Keratinocyte (primary cell): ENCODE data around the gene MICOS13. TPM values are rescaled to one million over a fixed set of nuclear protein-coding genes. Genes with fewer than 3 reads are reported as not detected.

Experiments
- DNase-seq: peaks from one replicate; pipeline ENCODE4 v3.0.0-alpha.2; 2011; ENCODE audit warnings: low read depth, missing footprints, low spot score
- FAIRE-seq: peaks from 2 replicates; lab custom pipeline; 2011; peaks lifted over from hg19 to GRCh38; lab: Jason Lieb, UNC
- H2AFZ ChIP-seq: 2 replicates; pipeline ENCODE4 v1.6.0; 2012; ENCODE audit warnings: low read length, control low read depth, inconsistent platforms; ENCODE audit not compliant: control insufficient read depth
- H3K27ac ChIP-seq: 2 replicates; pipeline ENCODE4 v1.5.1; 2011; ENCODE audit warnings: low read length; ENCODE audit not compliant: control insufficient read depth, insufficient read depth
- H3K27me3 ChIP-seq: 3 replicates; pipeline ENCODE4 v1.6.0; 2011; ENCODE audit warnings: low read length; ENCODE audit not compliant: control insufficient read depth, insufficient read depth; ENCODE audit errors: extremely low read depth
- H3K36me3 ChIP-seq, 2 experiments: 2 replicates in 1 of 2; 3 replicates in 1 of 2; pipeline ENCODE4 v1.5.1; 2011; ENCODE audit warnings: low read length in 2 of 2, mild to moderate bottlenecking in 1 of 2; ENCODE audit not compliant: control insufficient read depth in 2 of 2, insufficient read depth in 2 of 2; ENCODE audit errors: extremely low read depth in 1 of 2
- H3K4me1 ChIP-seq: 3 replicates; pipeline ENCODE4 v1.5.1; 2011; ENCODE audit warnings: low read length; ENCODE audit not compliant: control insufficient read depth, insufficient read depth; ENCODE audit errors: extremely low read depth
- H3K4me2 ChIP-seq: 3 replicates; pipeline ENCODE4 v1.6.0; 2011; ENCODE audit warnings: low read depth, low read length; ENCODE audit not compliant: control insufficient read depth, insufficient read depth; ENCODE audit errors: extremely low read depth
- H3K4me3 ChIP-seq, 3 experiments: fragments of 200-600 bp in 1 of 3; sonication (generic) in 1 of 3; 2 replicates in 2 of 3; 3 replicates in 1 of 3; pipeline ENCODE4 v1.5.1; 2011 to 2016; ENCODE audit warnings: low read length in 3 of 3, mild to moderate bottlenecking in 3 of 3, control low read depth in 2 of 3, inconsistent platforms in 1 of 3, low read depth in 1 of 3, mixed read lengths in 1 of 3, mixed run types in 1 of 3, moderate library complexity in 1 of 3; ENCODE audit not compliant: control insufficient read depth in 2 of 3, insufficient read depth in 2 of 3; ENCODE audit errors: extremely low read depth in 1 of 3
- H3K79me2 ChIP-seq: 2 replicates; pipeline ENCODE4 v1.6.0; 2012; ENCODE audit warnings: low read length; ENCODE audit not compliant: control insufficient read depth, insufficient read depth
- H3K9ac ChIP-seq: 3 replicates; pipeline ENCODE4 v1.6.0; 2011; ENCODE audit warnings: low read length; ENCODE audit not compliant: control insufficient read depth, insufficient read depth; ENCODE audit errors: extremely low read depth
- H3K9me1 ChIP-seq: 3 replicates; pipeline ENCODE4 v1.6.0; 2011; ENCODE audit warnings: low read length; ENCODE audit not compliant: control insufficient read depth, insufficient read depth; ENCODE audit errors: extremely low read depth
- H3K9me3 ChIP-seq: 2 replicates; pipeline ENCODE4 v1.5.1; 2012; ENCODE audit warnings: low read depth, low read length; ENCODE audit not compliant: control insufficient read depth
- H4K20me1 ChIP-seq: 3 replicates; pipeline ENCODE4 v1.6.0; 2011; ENCODE audit warnings: low read length; ENCODE audit not compliant: control insufficient read depth, insufficient read depth; ENCODE audit errors: extremely low read depth
- EZH2 ChIP-seq: IDR thresholded peaks from one replicate; pipeline ENCODE4 v1.6.1; 2012; ENCODE audit warnings: inconsistent platforms, mild to moderate bottlenecking, low read length, moderate library complexity
- dilution Hi-C: fragments of 300-500 bp; cut with MboI; formaldehyde crosslinking; loops from one replicate; pipeline ENCODE4 v1.7.0; 2020; ENCODE audit warnings: low sequenced_read_pairs; ENCODE audit not compliant: extremely low pct_ligation_motif_present
- polyA plus RNA-seq, 5 experiments: library from polyadenylated mRNA; depleted of rRNA in 3 of 5; stranded (reverse) in 3 of 5; stranded (forward) in 1 of 5; unstranded in 1 of 5; fragments of >200 nt; gene quantifications; 1 replicate in 1 of 5; 2 replicates in 3 of 5; 3 replicates in 1 of 5; pipeline versions ENCODE4 v1.2.1 to v1.2.3, GENCODE V29; 2011 to 2012; ENCODE audit warnings: missing spikeins in 2 of 5, low read depth in 1 of 5, low replicate concordance in 1 of 5
- TF ChIP-seq, protein P1 (sequence below), 3 experiments: IDR thresholded peaks in 1 of 3; conservative IDR thresholded peaks in 1 of 3; optimal IDR thresholded peaks in 1 of 3; 2 replicates in 2 of 3; 3 replicates in 1 of 3; pipeline versions ENCODE3 to v1.5.1; 2011; ENCODE audit warnings: low read length in 3 of 3, mild to moderate bottlenecking in 3 of 3, moderate library complexity in 2 of 3, control low read depth in 1 of 3, inconsistent platforms in 1 of 3; ENCODE audit not compliant: insufficient read depth in 2 of 3; ENCODE audit errors: extremely low read depth in 1 of 3

The MICOS13 gene
- polyA plus RNA-seq, 1 donor (not counting 4 experiments of a cell fraction or from before 2014, with no cell fraction given) = 35.2 TPM

- peaks cover 17 to 35% of the 10 kb centered on the region in 2 experiments for H3K36me3 ChIP-seq
- H3K4me3 ChIP-seq = peak overlapping the region in 1 of 3 experiments; percentile 91
- no peak for TF ChIP-seq EZH2
- TF ChIP-seq, protein P1, sequence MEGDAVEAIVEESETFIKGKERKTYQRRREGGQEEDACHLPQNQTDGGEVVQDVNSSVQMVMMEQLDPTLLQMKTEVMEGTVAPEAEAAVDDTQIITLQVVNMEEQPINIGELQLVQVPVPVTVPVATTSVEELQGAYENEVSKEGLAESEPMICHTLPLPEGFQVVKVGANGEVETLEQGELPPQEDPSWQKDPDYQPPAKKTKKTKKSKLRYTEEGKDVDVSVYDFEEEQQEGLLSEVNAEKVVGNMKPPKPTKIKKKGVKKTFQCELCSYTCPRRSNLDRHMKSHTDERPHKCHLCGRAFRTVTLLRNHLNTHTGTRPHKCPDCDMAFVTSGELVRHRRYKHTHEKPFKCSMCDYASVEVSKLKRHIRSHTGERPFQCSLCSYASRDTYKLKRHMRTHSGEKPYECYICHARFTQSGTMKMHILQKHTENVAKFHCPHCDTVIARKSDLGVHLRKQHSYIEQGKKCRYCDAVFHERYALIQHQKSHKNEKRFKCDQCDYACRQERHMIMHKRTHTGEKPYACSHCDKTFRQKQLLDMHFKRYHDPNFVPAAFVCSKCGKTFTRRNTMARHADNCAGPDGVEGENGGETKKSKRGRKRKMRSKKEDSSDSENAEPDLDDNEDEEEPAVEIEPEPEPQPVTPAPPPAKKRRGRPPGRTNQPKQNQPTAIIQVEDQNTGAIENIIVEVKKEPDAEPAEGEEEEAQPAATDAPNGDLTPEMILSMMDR (optimal IDR thresholded peaks at IDR 0.05 in 1 of 3, IDR thresholded peaks at IDR 0.05 in 1 of 3, conservative IDR thresholded peaks at IDR 0.05 in 1 of 3; ENCODE audit: extremely low read depth in 1 of 3, insufficient read depth in 2 of 3, low read length in 3 of 3) = no peak
- H3K4me1 ChIP-seq = peaks cover 19% of the 10 kb centered on the region
- no peak overlapping the region for H2AFZ ChIP-seq
- dilution Hi-C loops = no loop called here
- no peaks in the 10 kb centered on the region for H3K27me3 ChIP-seq
- H3K79me2 ChIP-seq = peaks cover 51% of the 10 kb centered on the region
- DNase-seq (no peak), FAIRE-seq (no peak)
- peak overlapping the region; percentile 96 for H3K27ac ChIP-seq
- peak overlapping the region; percentile 92 for H3K4me2 ChIP-seq
- H3K9ac ChIP-seq = peak overlapping the region; percentile 99
- no peaks in the 10 kb centered on the region for H3K9me3 ChIP-seq
- no peaks in the 10 kb centered on the region for H3K9me1 ChIP-seq
- H4K20me1 ChIP-seq = peaks cover 13% of the 10 kb centered on the region
Observed at GRCh38 chr19:5717215-5717935, 37.1 kb upstream of the MICOS13 start.

GRCh38 chr19:5714816-5715215 is 34.5 kb upstream of the MICOS13 start:
- peaks cover 51% of the 10 kb centered on the region for H3K79me2 ChIP-seq
- no peak overlapping the region for H2AFZ ChIP-seq
- H3K27me3 ChIP-seq = no peaks in the 10 kb centered on the region
- H3K9me3 ChIP-seq = no peaks in the 10 kb centered on the region
- DNase-seq = no peak
- peaks cover 13% of the 10 kb centered on the region for H4K20me1 ChIP-seq
- FAIRE-seq = no peak
- no peak overlapping the region for H3K4me2 ChIP-seq
- H3K4me3 ChIP-seq = no peak overlapping the region
- H3K27ac ChIP-seq = no peak overlapping the region
- dilution Hi-C loops = no loop called here
- H3K4me1 ChIP-seq = peaks cover 19% of the 10 kb centered on the region
- peaks cover 31 to 49% of the 10 kb centered on the region in 2 experiments for H3K36me3 ChIP-seq
- TF ChIP-seq EZH2 = no peak
- TF ChIP-seq, protein P1 (optimal IDR thresholded peaks at IDR 0.05 in 1 of 3, IDR thresholded peaks at IDR 0.05 in 1 of 3, conservative IDR thresholded peaks at IDR 0.05 in 1 of 3; ENCODE audit: extremely low read depth in 1 of 3, insufficient read depth in 2 of 3, low read length in 3 of 3) = no peak
- no peaks in the 10 kb centered on the region for H3K9me1 ChIP-seq
- H3K9ac ChIP-seq = no peak overlapping the region
